Nephron (organoid): ENCODE results near the gene TLX2.

Experiments
- H3K27ac Mint-ChIP-seq, 3 experiments: 2 replicates each; pipeline ENCODE4 v1.8.0; 2020; ENCODE audit warnings: mixed read lengths in 3 of 3, mild to moderate bottlenecking in 2 of 3, moderate library complexity in 1 of 3
- H3K27me3 Mint-ChIP-seq: 2 replicates; pipeline ENCODE4 v1.8.0; 2021; ENCODE audit warnings: low read depth, mild to moderate bottlenecking, moderate library complexity, mixed read lengths
- H3K36me3 Mint-ChIP-seq: 2 replicates; pipeline ENCODE4 v1.8.0; 2020; ENCODE audit warnings: low read depth, mixed read lengths
- H3K4me1 Mint-ChIP-seq: 2 replicates; pipeline ENCODE4 v1.8.0; 2020; ENCODE audit warnings: mixed read lengths
- H3K4me3 Mint-ChIP-seq, 3 experiments: 2 replicates each; pipeline ENCODE4 v1.8.0; 2020; ENCODE audit warnings: mild to moderate bottlenecking in 3 of 3, mixed read lengths in 3 of 3, moderate library complexity in 2 of 3
- H3K9me3 Mint-ChIP-seq: 2 replicates; pipeline ENCODE4 v1.8.0; 2020; ENCODE audit warnings: mixed read lengths
- TF ChIP-seq, protein P1 (sequence below), 3 experiments: fragments of 200-600 bp; sonication (generic); IDR thresholded peaks; one replicate each; pipeline ENCODE4 v1.5.0; 2021; ENCODE audit warnings: antibody characterized with exemption in 3 of 3; ENCODE audit not compliant: unreplicated experiment in 3 of 3

The TLX2 gene

DNA sequence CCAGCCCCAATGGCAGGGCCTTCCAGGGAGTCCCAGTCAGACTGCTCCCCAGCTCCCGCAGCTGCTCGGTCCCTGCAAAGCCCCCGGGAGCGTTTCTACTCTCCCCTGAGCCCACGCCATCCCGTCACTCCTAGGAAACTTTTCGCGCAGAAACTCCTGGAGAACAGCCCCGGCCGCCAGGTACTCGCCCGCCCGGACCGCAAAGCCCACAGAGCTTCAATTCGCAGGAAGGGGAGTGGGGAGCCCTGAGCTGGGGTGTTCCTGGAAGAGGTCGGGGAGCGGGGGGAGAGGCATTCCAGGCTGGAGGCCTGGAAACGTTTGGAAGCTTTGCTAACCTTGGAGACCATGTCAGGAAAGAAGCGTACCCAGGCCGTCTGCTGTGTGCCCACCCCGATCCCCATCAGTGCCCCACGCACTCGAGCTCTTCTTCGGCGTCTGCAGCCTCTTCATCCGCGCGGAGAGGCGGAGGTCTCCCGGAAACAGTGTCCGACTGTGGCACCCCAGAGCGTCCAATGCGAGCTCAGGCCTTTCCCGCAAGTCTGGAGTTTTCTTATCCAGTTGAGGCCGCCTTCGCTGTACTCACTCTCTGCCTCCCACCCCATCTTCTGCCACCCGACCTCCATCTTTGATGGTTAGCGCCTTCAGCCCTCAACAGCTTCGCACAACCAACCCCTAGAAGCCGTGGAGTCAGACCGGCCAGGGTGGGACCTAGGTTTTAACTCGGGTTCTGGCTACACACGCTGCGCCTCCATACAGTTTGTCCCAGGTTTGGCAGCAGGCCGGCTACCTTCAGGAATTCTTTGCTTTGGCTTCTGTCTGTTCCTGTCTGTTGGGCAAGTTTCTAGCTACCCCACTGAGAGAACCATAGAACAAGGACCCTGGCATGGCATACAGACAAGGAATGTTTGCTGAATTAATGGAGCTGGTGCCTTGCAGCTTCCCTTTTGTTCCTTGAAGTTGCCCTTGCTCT, 10.5 kb upstream of the TLX2 start:
- H3K27me3 Mint-ChIP-seq, result peaks cover 95% of the 10 kb centered on the region
- H3K9me3 Mint-ChIP-seq, result no peaks in the 10 kb centered on the region
- peaks cover 31% of the 10 kb centered on the region for H3K36me3 Mint-ChIP-seq
- peak overlapping the region; percentile 6 to 73 (median 61) for H3K27ac Mint-ChIP-seq
- H3K4me3 Mint-ChIP-seq, result peak overlapping the region; percentile 77 to 87 (median 81)
- peaks cover 61% of the 10 kb centered on the region for H3K4me1 Mint-ChIP-seq
- TF ChIP-seq, protein P1, sequence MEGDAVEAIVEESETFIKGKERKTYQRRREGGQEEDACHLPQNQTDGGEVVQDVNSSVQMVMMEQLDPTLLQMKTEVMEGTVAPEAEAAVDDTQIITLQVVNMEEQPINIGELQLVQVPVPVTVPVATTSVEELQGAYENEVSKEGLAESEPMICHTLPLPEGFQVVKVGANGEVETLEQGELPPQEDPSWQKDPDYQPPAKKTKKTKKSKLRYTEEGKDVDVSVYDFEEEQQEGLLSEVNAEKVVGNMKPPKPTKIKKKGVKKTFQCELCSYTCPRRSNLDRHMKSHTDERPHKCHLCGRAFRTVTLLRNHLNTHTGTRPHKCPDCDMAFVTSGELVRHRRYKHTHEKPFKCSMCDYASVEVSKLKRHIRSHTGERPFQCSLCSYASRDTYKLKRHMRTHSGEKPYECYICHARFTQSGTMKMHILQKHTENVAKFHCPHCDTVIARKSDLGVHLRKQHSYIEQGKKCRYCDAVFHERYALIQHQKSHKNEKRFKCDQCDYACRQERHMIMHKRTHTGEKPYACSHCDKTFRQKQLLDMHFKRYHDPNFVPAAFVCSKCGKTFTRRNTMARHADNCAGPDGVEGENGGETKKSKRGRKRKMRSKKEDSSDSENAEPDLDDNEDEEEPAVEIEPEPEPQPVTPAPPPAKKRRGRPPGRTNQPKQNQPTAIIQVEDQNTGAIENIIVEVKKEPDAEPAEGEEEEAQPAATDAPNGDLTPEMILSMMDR (IDR thresholded peaks at IDR 0.05; ENCODE audit: unreplicated experiment in 3 of 3), result no peak

DNA sequence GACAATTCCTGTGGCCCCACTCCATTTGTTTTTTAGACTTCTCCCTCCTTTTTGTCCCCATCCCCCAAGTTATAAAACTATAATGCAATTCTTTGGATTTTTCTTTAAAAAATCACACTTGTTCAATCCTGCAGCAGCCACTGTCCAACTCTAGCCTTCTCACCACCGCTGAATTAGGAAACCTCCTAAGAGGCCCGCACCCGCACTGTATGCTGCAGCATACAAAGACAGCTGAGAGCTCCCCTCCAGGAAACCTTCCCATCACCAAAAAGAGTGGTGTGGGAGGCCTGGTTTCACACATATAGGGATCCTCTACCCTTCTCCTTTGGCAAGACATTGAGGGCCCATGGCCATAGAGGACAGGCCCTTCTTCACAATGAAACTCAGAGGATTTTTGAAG, 9.7 kb upstream of the TLX2 start:
- peaks cover 95% of the 10 kb centered on the region for H3K27me3 Mint-ChIP-seq
- peak overlapping the region; percentile 77 to 87 (median 81) for H3K4me3 Mint-ChIP-seq
- no peaks in the 10 kb centered on the region for H3K9me3 Mint-ChIP-seq
- H3K27ac Mint-ChIP-seq, result peak overlapping the region; percentile 6 to 73 (median 12)
- peaks cover 31% of the 10 kb centered on the region for H3K36me3 Mint-ChIP-seq
- peaks cover 56% of the 10 kb centered on the region for H3K4me1 Mint-ChIP-seq
- TF ChIP-seq, protein P1 (IDR thresholded peaks at IDR 0.05; ENCODE audit: unreplicated experiment in 3 of 3), result no peak

DNA sequence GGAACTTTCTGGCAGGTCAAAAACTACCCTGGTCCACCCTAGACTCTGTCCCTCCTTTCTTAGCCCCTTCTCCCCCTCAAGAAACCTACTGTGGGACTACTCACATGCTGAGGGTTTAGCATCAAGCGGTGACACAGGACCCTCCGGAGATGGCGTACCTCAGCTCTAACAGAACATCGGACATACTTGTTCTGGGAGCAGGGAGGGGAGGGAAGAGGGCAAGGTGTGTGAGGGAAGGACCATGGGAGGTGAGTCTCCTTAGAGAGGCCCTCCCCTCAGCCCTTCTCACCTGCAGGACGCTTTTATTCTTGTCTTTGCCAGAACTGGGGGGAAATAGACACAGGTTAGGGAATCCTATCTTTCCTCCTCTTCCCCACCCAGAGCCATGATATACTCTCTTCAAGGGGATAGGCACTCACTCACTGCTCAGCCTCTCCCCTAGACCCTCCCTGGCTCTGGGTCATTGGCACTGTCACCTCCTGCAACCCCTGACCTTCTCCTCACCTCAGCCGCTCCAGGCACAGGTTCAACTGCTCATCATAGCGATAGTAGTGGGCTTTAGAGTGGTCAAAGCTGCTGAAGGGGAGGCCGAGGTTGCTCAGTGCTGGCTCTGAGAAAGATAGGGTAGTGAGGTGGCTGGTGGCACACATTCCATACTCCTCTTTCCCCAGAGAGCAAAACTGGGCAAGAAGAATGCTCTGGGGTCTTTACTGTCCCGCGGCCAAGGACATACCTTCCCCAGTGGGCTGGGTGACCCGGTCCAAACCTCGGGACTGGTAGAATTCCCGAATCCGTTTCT, 8.6 kb upstream of the TLX2 start:
- peaks cover 31% of the 10 kb centered on the region for H3K36me3 Mint-ChIP-seq
- peaks cover 95% of the 10 kb centered on the region for H3K27me3 Mint-ChIP-seq
- TF ChIP-seq, protein P1 (IDR thresholded peaks at IDR 0.05; ENCODE audit: unreplicated experiment in 3 of 3), result no peak
- peaks cover 55% of the 10 kb centered on the region for H3K4me1 Mint-ChIP-seq
- no peaks in the 10 kb centered on the region for H3K9me3 Mint-ChIP-seq
- peak overlapping the region; percentile 77 to 99 (median 81) for H3K4me3 Mint-ChIP-seq
- H3K27ac Mint-ChIP-seq, result no peak overlapping the region

DNA sequence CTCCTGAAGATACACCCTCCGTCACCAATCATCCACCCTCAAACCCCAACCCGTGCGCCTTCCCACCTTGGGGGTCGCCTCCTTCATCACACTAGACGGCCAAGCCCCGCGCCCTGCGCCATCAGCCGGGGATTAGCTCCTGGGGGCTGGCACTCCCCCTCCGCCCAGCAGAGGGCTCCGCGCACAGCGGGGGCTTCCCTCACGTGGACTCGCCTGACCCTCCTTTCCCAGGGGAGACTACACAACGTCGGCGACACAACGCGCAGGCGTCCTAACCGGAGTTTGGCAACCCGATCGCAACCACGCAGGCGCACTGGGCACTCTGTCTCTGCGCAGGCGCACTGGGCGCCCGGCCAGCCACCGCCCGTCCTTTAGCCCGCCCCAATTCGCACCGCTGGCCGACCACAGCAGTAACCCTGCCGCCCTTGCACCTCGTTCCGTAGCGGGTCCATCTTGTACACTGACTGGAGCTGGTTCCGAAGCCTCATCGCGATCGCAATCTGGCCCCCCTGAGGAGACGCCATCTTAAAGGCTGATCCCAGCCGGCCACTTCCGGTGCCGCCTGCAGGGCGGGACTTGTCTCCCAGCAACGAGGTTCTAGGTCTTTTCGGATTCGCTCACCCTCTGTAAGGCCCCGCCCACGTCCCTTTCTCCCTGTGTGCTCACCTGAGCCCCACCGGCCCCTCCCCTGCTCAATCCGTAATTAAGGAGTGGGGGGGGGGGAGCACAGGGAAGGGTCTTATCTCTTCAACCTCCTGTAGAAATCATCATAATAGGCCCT, 6.9 kb upstream of the TLX2 start, which contains the start of gene PCGF1:
PCGF1 (minus strand) TSS at position 551 of the 781 bp plus-strand sequence; CDS start at position 524, 27 bp downstream.
- no peaks in the 10 kb centered on the region for H3K9me3 Mint-ChIP-seq

More for the DNA sequence above, 6.9 kb upstream of the TLX2 start, which contains the start of gene PCGF1:
- TF ChIP-seq, protein P1 (IDR thresholded peaks at IDR 0.05; ENCODE audit: unreplicated experiment in 3 of 3), result peak; percentile 50 to 60 (median 58)
- Mint-ChIP-seq H3K4me1 (peaks cover 38% of the 10 kb centered on the region), H3K36me3 (peaks cover 31% of the 10 kb centered on the region), H3K4me3 (peak within 1 kb of the TSS; percentile 98 to 100 (median 99)), H3K27me3 (peaks cover 95% of the 10 kb centered on the region), H3K27ac (peak within 1 kb of the TSS; percentile 100)
